ENCODE measurements around the gene NCOA3. TPM values are rescaled to one million over a fixed set of nuclear protein-coding genes. Genes with fewer than 3 reads are reported as not detected.

Gene NCOA3
- total and polyA plus RNA-seq, 2 of the 8 experiments (the other 6 are each of a cell fraction or from before 2014, with no cell fraction given): 7.9 to 24.7 TPM

DNA sequence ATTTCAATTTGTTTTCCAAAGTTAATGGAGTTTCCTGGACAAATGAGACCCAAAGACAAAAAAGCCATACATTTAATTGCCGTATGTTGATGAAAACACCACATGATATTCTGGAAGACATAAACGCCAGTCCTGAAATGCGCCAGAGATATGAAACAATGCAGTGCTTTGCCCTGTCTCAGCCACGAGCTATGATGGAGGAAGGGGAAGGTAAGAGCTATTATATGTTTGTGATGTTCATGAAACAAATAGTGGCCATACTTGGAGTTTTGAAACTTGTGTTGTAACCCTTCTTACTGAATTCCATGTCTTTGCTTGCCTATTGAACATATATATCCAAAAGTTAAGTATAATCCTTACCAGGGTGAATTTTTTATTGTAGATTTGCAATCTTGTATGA is 125.9 kb downstream of the NCOA3 start:
- FAIRE-seq (no peak), DNase-seq (ENCODE audit: low read depth in 1 of 2, low spot score in 2 of 2) (no peak)
- no peak overlapping the region for H3K4me3 ChIP-seq (ENCODE audit: extremely low read depth in 1 of 4, insufficient read depth in 2 of 4, low read depth in 3 of 4, low read length in 4 of 4)
- no peak overlapping the region for H2BK5ac ChIP-seq (ENCODE audit: low read depth, low read length)
- no peaks in the 10 kb centered on the region for H3K27me3 ChIP-seq (replicated peaks in 1 of 4; ENCODE audit: control insufficient read depth in 3 of 4, extremely low read depth in 1 of 4, insufficient read depth in 3 of 4, low read length in 3 of 4)
- H3K9me3 ChIP-seq (ENCODE audit: insufficient read depth in 2 of 2, low read depth in 1 of 2, low read length in 1 of 2): no peaks in the 10 kb centered on the region
- H3K18ac ChIP-seq (ENCODE audit: extremely low read depth, low read length): no peak overlapping the region
- H2AFZ ChIP-seq (ENCODE audit: low read length): no peak overlapping the region
- no peak overlapping the region for H2BK12ac ChIP-seq (ENCODE audit: low read depth, low read length)
- WGBS, 2 experiments (ENCODE audit: extremely low coverage in 1 of 2, insufficient coverage in 1 of 2, insufficient read length in 1 of 2, insufficient replicate concordance in 2 of 2, low coverage in 1 of 2, low lambda C conversion rate in 2 of 2, missing lambda C conversion rate in 1 of 2): 92% methylated on average over 4 of the region's 4 CpGs; no CpG with 5 or more reads in 1 of the 2 experiments
- ChIA-PET POLR2A (ENCODE audit: partially characterized antibody) (no interaction called here), CTCF (ENCODE audit: partially characterized antibody) (no interaction called here)
- H3K4me1 ChIP-seq (replicated peaks in 1 of 4; ENCODE audit: control insufficient read depth in 3 of 4, insufficient read depth in 4 of 4, low read length in 3 of 4): peaks cover 0 to 4% (median 1%) of the 10 kb centered on the region in 4 experiments; a peak in 2 of 7 replicates
- H3K4me2 ChIP-seq (ENCODE audit: insufficient read depth in 1 of 2, low read depth in 2 of 2, low read length in 2 of 2): no peak overlapping the region
- no peaks in the 10 kb centered on the region for H3K79me1 ChIP-seq (ENCODE audit: low read depth, low read length)
- H2AK5ac ChIP-seq (ENCODE audit: low read depth, low read length): no peak overlapping the region
- no peaks in the 10 kb centered on the region for H4K20me1 ChIP-seq (replicated peaks in 1 of 2; ENCODE audit: control insufficient read depth in 1 of 2, insufficient read depth in 2 of 2, low read length in 2 of 2)
- H3K27ac ChIP-seq (ENCODE audit: low read depth, low read length): no peak overlapping the region
- H3K14ac ChIP-seq (ENCODE audit: insufficient read length): no peak overlapping the region
- H4K5ac ChIP-seq (ENCODE audit: insufficient read length, low read depth, low read length): no peak overlapping the region
- H3K23me2 ChIP-seq (ENCODE audit: low read depth, low read length): no peaks in the 10 kb centered on the region
- H2BK120ac ChIP-seq (replicated peaks; ENCODE audit: low read depth, low read length): no peak overlapping the region
- H3K36me3 ChIP-seq (ENCODE audit: control insufficient read depth in 2 of 4, insufficient read depth in 4 of 4, low read length in 3 of 4): peaks cover 0 to 15% (median 3%) of the 10 kb centered on the region in 4 experiments; a peak in 3 of 8 replicates
- no peak overlapping the region for H3K9ac ChIP-seq (replicated peaks in 1 of 4; ENCODE audit: extremely low read depth in 1 of 4, low read depth in 3 of 4, low read length in 3 of 4)
- H2BK15ac ChIP-seq (ENCODE audit: low read length): no peak overlapping the region
- no peak overlapping the region for H4K8ac ChIP-seq (ENCODE audit: extremely low read depth, insufficient read depth, low read length)
- H3K4ac ChIP-seq (replicated peaks; ENCODE audit: insufficient read length, low read depth, low read length): no peak overlapping the region
- H3K23ac ChIP-seq (ENCODE audit: insufficient read length): no peak overlapping the region
- peaks cover 0 to 2% of the 10 kb centered on the region in 2 experiments; a peak in 1 of 4 replicates for H3K79me2 ChIP-seq (ENCODE audit: control insufficient read depth in 1 of 2, insufficient read depth in 2 of 2, low read length in 2 of 2)
- H3K56ac ChIP-seq (replicated peaks; ENCODE audit: insufficient read length, low read depth, low read length): no peak overlapping the region
- no peak overlapping the region for H2BK20ac ChIP-seq (ENCODE audit: low read length)
- no peak overlapping the region for H4K91ac ChIP-seq (replicated peaks; ENCODE audit: insufficient read length, low read length)
- TF ChIP-seq ZNF274 (IDR thresholded peaks at IDR 0.05; ENCODE audit: borderline replicate concordance, extremely low read depth, low read length) (no peak), SP4 (IDR thresholded peaks at IDR 0.05; ENCODE audit: low read length) (no peak), CREB1 (IDR thresholded peaks at IDR 0.05) (no peak), TEAD4 (IDR thresholded peaks at IDR 0.05; ENCODE audit: low read depth, low read length) (no peak), NRF1 (IDR thresholded peaks at IDR 0.05; ENCODE audit: low read depth, low read length) (no peak), JUND (IDR thresholded peaks at IDR 0.05; ENCODE audit: low read length) (no peak)
